Smooth muscle cell (in vitro differentiated cells): ENCODE data around the gene MXRA8. TPM values are rescaled to one million over a fixed set of nuclear protein-coding genes. Genes with fewer than 3 reads are reported as not detected.

Source experiments
- DNase-seq: peaks from one replicate; lab custom pipeline; 2025; ENCODE audit not compliant: unreplicated experiment; lab: John Stamatoyannopoulos, UW
- H2AFZ ChIP-seq: fragments of 200-600 bp; sonication (generic); 2 replicates; pipeline ENCODE4 v1.6.0; 2016; ENCODE audit warnings: antibody characterized with exemption, low read depth, mild to moderate bottlenecking
- H3F3A ChIP-seq: fragments of 200-600 bp; sonication (generic); 2 replicates; pipeline ENCODE4 v1.6.0; 2017; ENCODE audit warnings: antibody characterized with exemption, low read depth
- H3K27ac ChIP-seq: fragments of 200-600 bp; sonication (generic); 2 replicates; pipeline ENCODE4 v1.5.1; 2016; ENCODE audit warnings: low read depth, mild to moderate bottlenecking
- H3K27me3 ChIP-seq: fragments of 200-600 bp; sonication (generic); 2 replicates; pipeline ENCODE4 v1.6.1; 2016; ENCODE audit warnings: low read depth, mild to moderate bottlenecking
- H3K36me3 ChIP-seq: fragments of 200-600 bp; sonication (generic); 2 replicates; pipeline ENCODE4 v1.5.1; 2016; ENCODE audit warnings: low read depth
- H3K4me1 ChIP-seq: fragments of 200-600 bp; sonication (generic); 2 replicates; pipeline ENCODE4 v1.5.1; 2016; ENCODE audit warnings: low read depth
- H3K4me2 ChIP-seq: fragments of 200-600 bp; sonication (generic); 2 replicates; pipeline ENCODE4 v1.6.0; 2016; ENCODE audit warnings: mild to moderate bottlenecking
- H3K4me3 ChIP-seq: fragments of 200-600 bp; sonication (generic); 2 replicates; pipeline ENCODE4 v1.5.1; 2016; ENCODE audit warnings: mild to moderate bottlenecking
- H3K79me2 ChIP-seq: fragments of 200-600 bp; sonication (generic); 2 replicates; pipeline ENCODE4 v1.6.0; 2016; ENCODE audit warnings: low read depth, mild to moderate bottlenecking
- H3K9ac ChIP-seq: fragments of 200-600 bp; sonication (generic); 2 replicates; pipeline ENCODE4 v1.6.0; 2016; ENCODE audit warnings: low read depth
- H3K9me3 ChIP-seq: fragments of 200-600 bp; sonication (generic); replicated peaks from 2 replicates; pipeline ENCODE4 v1.5.1; 2016; ENCODE audit warnings: low read depth
- H4K20me1 ChIP-seq: fragments of 200-600 bp; sonication (generic); 2 replicates; pipeline ENCODE4 v1.6.0; 2016; ENCODE audit warnings: low read depth
- CTCF ChIP-seq: fragments of 200-600 bp; sonication (generic); IDR thresholded peaks from 2 replicates; pipeline ENCODE4 v1.5.1; 2017; ENCODE audit warnings: borderline replicate concordance, mild to moderate bottlenecking, antibody characterized with exemption; ENCODE audit not compliant: insufficient read depth, poor library complexity, severe bottlenecking
- WGBS: methylation state at CpG from one replicate; pipeline ENCODE4 v1.1.7; 2016; ENCODE audit warnings: low lambda C conversion rate; 5-methylcytosine and 5-hydroxymethylcytosine counted together
- polyA plus RNA-seq: library from polyadenylated mRNA; unstranded; fragments of >200 nt; fragmentation: Nextera tagmentation; extraction: Ambion mirVana; gene quantifications from 2 replicates; pipeline ENCODE4 v1.2.1, GENCODE V29; 2016
- total RNA-seq: library from RNA; depleted of rRNA; stranded (reverse); fragments of >200 nt; gene quantifications from 2 replicates; pipeline ENCODE4 v1.2.3, GENCODE V29; 2014

Gene MXRA8
- total and polyA plus RNA-seq, 2 experiments from 2014 or later: 266 to 597 TPM

- Histone ChIP-seq H2AFZ (no peak overlapping the region), H3K36me3 (no peaks in the 10 kb centered on the region), H3K9ac (no peak overlapping the region), H3K4me2 (no peak overlapping the region), H3F3A (no peaks in the 10 kb centered on the region), H3K79me2 (peaks cover 26% of the 10 kb centered on the region), H3K4me1 (no peaks in the 10 kb centered on the region), H3K9me3 (no peaks in the 10 kb centered on the region), H3K4me3 (no peak overlapping the region), H3K27ac (no peak overlapping the region), H4K20me1 (peaks cover 83% of the 10 kb centered on the region), H3K27me3 (no peaks in the 10 kb centered on the region)
- TF ChIP-seq CTCF: no peak
- no peak for DNase-seq
- 52% methylated on average over 16 of the region's 26 CpGs for WGBS
These were observed 42.9 kb downstream of the MXRA8 start for GRCh38 chr1:1315435-1315954.

- TF ChIP-seq CTCF: no peak
- Histone ChIP-seq H3K4me1 (peaks cover under 1% of the 10 kb centered on the region), H3F3A (peaks cover 4% of the 10 kb centered on the region), H3K9ac (no peak overlapping the region), H3K4me3 (no peak overlapping the region), H3K27me3 (no peaks in the 10 kb centered on the region), H3K27ac (no peak overlapping the region), H3K79me2 (peaks cover 22% of the 10 kb centered on the region), H3K9me3 (no peaks in the 10 kb centered on the region), H2AFZ (no peak overlapping the region), H4K20me1 (peaks cover 83% of the 10 kb centered on the region), H3K36me3 (no peaks in the 10 kb centered on the region), H3K4me2 (no peak overlapping the region)
- no peak for DNase-seq
- WGBS: 98% methylated on average over 23 of the region's 23 CpGs
These were observed 43.5 kb downstream of the MXRA8 start for GRCh38 chr1:1314678-1315335.

GRCh38 chr1:1314237-1314586 is 44.1 kb downstream of the MXRA8 start:
- Histone ChIP-seq H3K36me3 (no peaks in the 10 kb centered on the region), H2AFZ (no peak overlapping the region), H3K9me3 (no peaks in the 10 kb centered on the region), H4K20me1 (peaks cover 83% of the 10 kb centered on the region), H3K9ac (no peak overlapping the region), H3F3A (peaks cover 4% of the 10 kb centered on the region), H3K27ac (no peak overlapping the region), H3K79me2 (peaks cover 26% of the 10 kb centered on the region), H3K4me3 (no peak overlapping the region), H3K27me3 (no peaks in the 10 kb centered on the region), H3K4me2 (no peak overlapping the region), H3K4me1 (peaks cover 6% of the 10 kb centered on the region)
- WGBS: 96% methylated on average over 15 of the region's 15 CpGs
- no peak for DNase-seq
- TF ChIP-seq CTCF: no peak
